ENCODE measurements around the gene AQP3. TPM values are rescaled to one million over a fixed set of nuclear protein-coding genes. Genes with fewer than 3 reads are reported as not detected.

AQP3 gene
- polyA plus RNA-seq, 1 experiment, result 10.6 TPM

DNA sequence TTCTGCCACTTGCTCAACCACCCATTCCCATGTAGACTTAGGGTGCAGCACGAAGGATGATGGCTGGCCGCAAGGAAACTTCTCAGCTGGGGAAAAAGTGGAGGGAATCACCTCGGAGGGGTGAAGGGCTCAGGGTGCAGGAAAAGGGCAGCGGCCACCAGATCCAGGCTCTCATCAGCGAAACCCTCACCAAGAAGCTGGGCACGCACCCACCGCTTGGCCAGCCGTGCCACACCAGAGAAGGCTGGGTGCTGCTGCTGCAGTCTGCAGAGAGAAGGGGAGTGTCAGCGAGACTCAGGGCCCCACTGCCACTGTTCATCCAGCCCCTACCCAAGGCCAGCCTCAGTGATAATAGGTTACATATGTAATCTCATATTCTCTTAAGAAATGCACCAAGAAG lies 17.7 kb upstream of the AQP3 start:
- no peak overlapping the region for H3K27ac ChIP-seq (ENCODE audit: low read depth, low read length)
- ChIA-PET POLR2A (interaction anchor here (0.5 kb wide), 1 partner anchor 11 kb away, joined by 3 read pairs; no protein-coding TSS in a partner anchor), CTCF (interaction anchor here (1.3 to 7.9 kb wide), 5 partner anchors 9 to 178 kb away, joined by 5 to 74 read pairs (median 24); partner anchors contain the start of genes AQP3 and NOL6)
- no peak for DNase-seq (ENCODE audit: low read depth, low spot score)
- TF ChIP-seq, protein P1, sequence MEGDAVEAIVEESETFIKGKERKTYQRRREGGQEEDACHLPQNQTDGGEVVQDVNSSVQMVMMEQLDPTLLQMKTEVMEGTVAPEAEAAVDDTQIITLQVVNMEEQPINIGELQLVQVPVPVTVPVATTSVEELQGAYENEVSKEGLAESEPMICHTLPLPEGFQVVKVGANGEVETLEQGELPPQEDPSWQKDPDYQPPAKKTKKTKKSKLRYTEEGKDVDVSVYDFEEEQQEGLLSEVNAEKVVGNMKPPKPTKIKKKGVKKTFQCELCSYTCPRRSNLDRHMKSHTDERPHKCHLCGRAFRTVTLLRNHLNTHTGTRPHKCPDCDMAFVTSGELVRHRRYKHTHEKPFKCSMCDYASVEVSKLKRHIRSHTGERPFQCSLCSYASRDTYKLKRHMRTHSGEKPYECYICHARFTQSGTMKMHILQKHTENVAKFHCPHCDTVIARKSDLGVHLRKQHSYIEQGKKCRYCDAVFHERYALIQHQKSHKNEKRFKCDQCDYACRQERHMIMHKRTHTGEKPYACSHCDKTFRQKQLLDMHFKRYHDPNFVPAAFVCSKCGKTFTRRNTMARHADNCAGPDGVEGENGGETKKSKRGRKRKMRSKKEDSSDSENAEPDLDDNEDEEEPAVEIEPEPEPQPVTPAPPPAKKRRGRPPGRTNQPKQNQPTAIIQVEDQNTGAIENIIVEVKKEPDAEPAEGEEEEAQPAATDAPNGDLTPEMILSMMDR (IDR thresholded peaks at IDR 0.05; ENCODE audit: low read depth, low read length), result no peak
- no peak overlapping the region for H3K4me3 ChIP-seq (ENCODE audit: low read depth, low read length)
- no peaks in the 10 kb centered on the region; the same call in 1 of the 2 replicates for H3K9me3 ChIP-seq (ENCODE audit: control insufficient read depth, insufficient read depth, low read length)
- no peaks in the 10 kb centered on the region for H3K27me3 ChIP-seq (ENCODE audit: control insufficient read depth, insufficient read depth, low read length)

DNA sequence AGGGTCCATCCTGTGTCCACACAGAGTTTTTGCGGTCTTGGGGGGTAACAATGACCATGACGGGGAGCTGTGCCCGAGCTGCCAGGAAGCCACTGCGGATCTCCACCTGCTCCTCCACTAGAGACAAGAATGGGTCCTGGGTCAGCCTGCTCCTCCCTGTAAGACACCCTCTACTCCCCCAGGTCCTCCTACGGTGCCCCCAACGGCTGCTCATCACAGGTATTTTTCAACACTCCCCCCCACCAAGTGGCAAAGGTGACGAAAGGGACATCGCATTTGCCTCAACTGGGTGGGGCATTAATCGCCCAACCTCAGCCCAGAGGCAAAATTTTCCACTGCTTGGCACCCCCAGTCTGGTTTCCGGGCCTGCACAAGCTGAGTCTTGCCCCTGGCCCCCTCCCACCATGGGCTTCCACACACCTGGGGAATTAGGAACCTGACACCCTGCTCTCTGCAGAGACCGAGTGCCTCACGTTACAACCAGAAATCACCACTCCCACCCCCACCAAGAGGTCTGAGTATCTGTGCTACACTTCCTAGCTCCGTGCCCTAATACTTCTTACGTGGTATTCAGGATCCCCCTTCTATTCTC lies 16.7 kb upstream of the AQP3 start:
- POLR2A ChIA-PET, result interaction anchor here (0.6 kb wide), 1 partner anchor 9 kb away, joined by 5 read pairs; no protein-coding TSS in a partner anchor
- CTCF ChIA-PET, result interaction anchor here (1.1 to 7.9 kb wide), 5 partner anchors 10 to 178 kb away, joined by 4 to 74 read pairs (median 7); partner anchors contain the start of genes AQP3 and NOL6
- TF ChIP-seq, protein P1 (IDR thresholded peaks at IDR 0.05; ENCODE audit: low read depth, low read length), result no peak

DNA sequence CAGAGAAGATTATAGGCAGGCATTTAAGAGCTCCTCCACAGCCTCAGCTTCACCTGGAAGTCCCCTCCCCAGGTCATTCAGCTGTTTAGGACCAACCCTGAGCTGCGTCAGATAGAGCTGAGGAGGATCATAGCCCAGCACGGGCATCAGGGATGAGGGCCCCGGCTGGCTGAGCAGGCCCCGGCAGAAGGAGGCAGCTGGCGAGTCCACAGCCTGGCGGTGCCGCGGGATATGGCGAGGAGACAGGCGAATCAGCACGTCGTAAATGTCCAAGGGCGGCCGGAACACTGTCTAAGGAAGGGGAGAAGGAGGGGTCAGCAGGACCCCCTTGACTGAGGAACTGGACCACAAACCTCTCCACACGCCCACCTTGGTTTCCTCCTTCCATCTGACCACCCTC lies 15.8 kb upstream of the AQP3 start:
- Histone ChIP-seq H3K4me3 (ENCODE audit: low read depth, low read length) (no peak overlapping the region), H3K27me3 (ENCODE audit: control insufficient read depth, insufficient read depth, low read length) (no peaks in the 10 kb centered on the region), H3K9me3 (ENCODE audit: control insufficient read depth, insufficient read depth, low read length) (no peaks in the 10 kb centered on the region; the same call in 1 of the 2 replicates), H3K27ac (ENCODE audit: low read depth, low read length) (no peak overlapping the region)
- CTCF ChIA-PET, result interaction anchor here (0.9 to 7.9 kb wide), 4 partner anchors 10 to 89 kb away, joined by 5 to 74 read pairs (median 9); partner anchors contain the start of gene AQP3
- DNase-seq (ENCODE audit: low read depth, low spot score), result no peak
- TF ChIP-seq, protein P1 (IDR thresholded peaks at IDR 0.05; ENCODE audit: low read depth, low read length), result no peak
- POLR2A ChIA-PET, result interaction anchor here (0.7 to 2.0 kb wide), 2 partner anchors 9 to 11 kb away, joined by 3 to 6 read pairs; partner anchors contain the start of gene NOL6

More for the DNA sequence above, 16.7 kb upstream of the AQP3 start:
- no peak overlapping the region for H3K4me3 ChIP-seq (ENCODE audit: low read depth, low read length)
- H3K27me3 ChIP-seq (ENCODE audit: control insufficient read depth, insufficient read depth, low read length), result no peaks in the 10 kb centered on the region
- no peak overlapping the region for H3K27ac ChIP-seq (ENCODE audit: low read depth, low read length)
- no peak for DNase-seq (ENCODE audit: low read depth, low spot score)
- no peaks in the 10 kb centered on the region; the same call in 1 of the 2 replicates for H3K9me3 ChIP-seq (ENCODE audit: control insufficient read depth, insufficient read depth, low read length)

- Histone ChIP-seq H3K4me3 (ENCODE audit: low read depth, low read length) (no peak overlapping the region), H3K9me3 (ENCODE audit: control insufficient read depth, insufficient read depth, low read length) (no peaks in the 10 kb centered on the region; the same call in 1 of the 2 replicates), H3K27me3 (ENCODE audit: control insufficient read depth, insufficient read depth, low read length) (no peaks in the 10 kb centered on the region), H3K27ac (ENCODE audit: low read depth, low read length) (no peak overlapping the region)
- DNase-seq (ENCODE audit: low read depth, low spot score), result no peak
- TF ChIP-seq, protein P1 (IDR thresholded peaks at IDR 0.05; ENCODE audit: low read depth, low read length), result no peak
- CTCF ChIA-PET, result interaction anchor here (0.9 to 2.7 kb wide), 5 partner anchors 8 to 86 kb away, joined by 3 to 12 read pairs (median 4); partner anchors contain the start of gene AQP3
- POLR2A ChIA-PET, result interaction anchor here (2.0 kb wide), 1 partner anchor 12 kb away, joined by 6 read pairs; the partner anchor contains the start of gene NOL6
These were observed 14.1 kb upstream of the AQP3 start for GRCh38 chr9:33461492-33461891.

GRCh38 chr9:33460854-33461253 lies 13.5 kb upstream of the AQP3 start:
- CTCF ChIA-PET, result interaction anchor here (0.9 to 2.7 kb wide), 4 partner anchors 8 to 86 kb away, joined by 3 to 12 read pairs (median 5); partner anchors contain the start of gene AQP3

More at GRCh38 chr9:33460854-33461253, 13.5 kb upstream of the AQP3 start:
- no peak for DNase-seq (ENCODE audit: low read depth, low spot score)
- TF ChIP-seq, protein P1 (IDR thresholded peaks at IDR 0.05; ENCODE audit: low read depth, low read length), result no peak
- Histone ChIP-seq H3K9me3 (ENCODE audit: control insufficient read depth, insufficient read depth, low read length) (no peaks in the 10 kb centered on the region; the same call in 1 of the 2 replicates), H3K27me3 (ENCODE audit: control insufficient read depth, insufficient read depth, low read length) (no peaks in the 10 kb centered on the region), H3K27ac (ENCODE audit: low read depth, low read length) (no peak overlapping the region), H3K4me3 (ENCODE audit: low read depth, low read length) (no peak overlapping the region)
- POLR2A ChIA-PET, result no interaction called here
